GM21526 (cell line): ENCODE measurements around the gene NDUFV2.
"Not testable (repeated sequence)": the region's sequence is repeated elsewhere in the genome, so short reads cannot be mapped to it uniquely, and the experiment has no call there.

Experiments used
- ATAC-seq: cut with Tn5 transposase; IDR thresholded peaks from one replicate; pipeline ENCODE4 v1.9.1; 2021; ENCODE audit warnings: moderate library complexity; ENCODE audit not compliant: unreplicated experiment, low FRiP score

Gene NDUFV2

DNA sequence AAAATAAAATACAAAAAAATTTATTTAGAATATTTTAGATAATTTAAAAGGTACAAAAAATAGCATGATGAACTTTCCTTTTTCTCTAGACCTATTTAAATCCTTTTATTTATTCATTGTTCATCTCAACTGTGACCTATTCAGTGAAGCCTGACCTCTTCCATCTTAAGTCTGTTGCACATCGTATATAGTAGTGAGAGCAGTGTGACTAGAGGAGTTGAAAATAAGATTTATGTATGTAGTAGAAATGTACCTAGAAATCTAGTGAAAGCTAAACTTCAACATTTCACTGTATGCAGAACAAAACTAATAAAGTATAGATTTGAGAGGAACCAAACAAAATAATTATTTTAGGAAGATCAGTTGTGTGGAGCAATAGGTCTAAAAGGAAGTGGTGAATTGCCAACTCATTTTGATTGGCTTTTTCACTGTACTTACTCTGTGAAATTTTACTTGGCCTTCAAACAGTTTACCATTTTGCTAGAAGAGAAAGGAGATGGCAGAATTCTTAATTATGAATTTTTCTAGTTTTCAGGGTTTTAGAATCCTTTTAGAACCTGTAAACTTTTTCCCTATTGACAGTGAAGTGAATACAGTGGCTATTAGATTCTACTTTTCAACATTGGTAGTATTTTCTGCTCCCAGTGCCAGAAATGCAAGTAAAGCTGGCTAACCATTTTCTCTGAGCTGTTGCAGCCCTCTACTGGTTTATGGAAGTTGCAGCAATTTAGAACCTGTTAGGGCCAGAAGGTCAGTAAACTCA, 45.1 kb downstream of the NDUFV2 start:
- peak; percentile 48 for ATAC-seq

DNA sequence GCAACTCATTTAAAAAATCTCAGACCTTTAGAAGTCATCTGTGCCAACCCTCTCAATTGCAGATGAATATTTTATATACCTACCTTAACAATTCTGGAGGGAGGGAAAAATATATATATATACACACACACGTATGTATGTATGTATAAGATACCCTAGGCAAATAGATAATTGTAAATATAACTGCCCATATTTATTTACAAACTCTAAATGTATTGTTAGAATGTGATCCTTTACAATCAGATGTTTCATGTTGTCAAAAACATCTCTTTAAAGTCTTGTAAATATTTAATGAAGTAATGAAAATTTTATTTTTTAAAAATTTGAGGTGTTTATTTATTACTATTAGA, 45.7 kb downstream of the NDUFV2 start:
- ATAC-seq: no peak

DNA sequence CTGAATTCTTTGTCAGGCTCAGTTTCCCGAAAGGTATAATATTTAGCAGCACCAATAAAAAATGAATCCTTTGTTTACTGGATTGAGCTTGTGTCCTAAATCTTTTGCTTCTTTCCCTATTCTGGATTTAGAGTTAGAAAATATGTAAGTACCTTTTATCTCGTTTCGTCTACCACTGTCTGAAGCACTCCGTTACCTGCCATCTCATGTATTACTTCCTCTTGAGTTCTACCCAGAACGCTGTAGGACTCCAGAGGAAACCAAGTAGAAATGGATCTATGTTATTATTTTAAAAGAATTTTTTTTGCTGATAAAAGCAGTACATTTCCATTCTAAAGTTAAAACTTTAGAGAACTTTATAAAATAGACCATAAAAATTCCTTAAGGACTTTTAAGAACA, 47.6 kb downstream of the NDUFV2 start:
- no peak for ATAC-seq

DNA sequence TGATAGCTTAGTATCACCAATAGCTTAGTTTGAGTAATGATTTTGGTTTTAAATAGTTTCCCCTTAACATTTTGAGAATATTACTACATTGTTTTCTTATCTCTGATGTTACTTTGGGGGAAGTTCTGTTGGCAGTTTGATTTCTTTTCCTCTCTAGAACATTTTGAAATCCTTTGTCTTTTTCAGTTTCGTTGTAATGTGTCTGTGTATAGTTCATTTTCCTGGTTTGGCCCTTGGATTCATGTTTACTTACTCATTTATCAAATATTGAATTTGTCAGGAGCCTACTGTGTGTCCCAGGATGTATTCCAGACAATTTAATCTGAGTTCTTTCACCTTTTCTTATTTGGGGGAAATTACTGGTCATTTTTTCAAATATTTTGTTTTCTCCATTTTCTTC, 50.8 kb downstream of the NDUFV2 start:
- no peak for ATAC-seq

DNA sequence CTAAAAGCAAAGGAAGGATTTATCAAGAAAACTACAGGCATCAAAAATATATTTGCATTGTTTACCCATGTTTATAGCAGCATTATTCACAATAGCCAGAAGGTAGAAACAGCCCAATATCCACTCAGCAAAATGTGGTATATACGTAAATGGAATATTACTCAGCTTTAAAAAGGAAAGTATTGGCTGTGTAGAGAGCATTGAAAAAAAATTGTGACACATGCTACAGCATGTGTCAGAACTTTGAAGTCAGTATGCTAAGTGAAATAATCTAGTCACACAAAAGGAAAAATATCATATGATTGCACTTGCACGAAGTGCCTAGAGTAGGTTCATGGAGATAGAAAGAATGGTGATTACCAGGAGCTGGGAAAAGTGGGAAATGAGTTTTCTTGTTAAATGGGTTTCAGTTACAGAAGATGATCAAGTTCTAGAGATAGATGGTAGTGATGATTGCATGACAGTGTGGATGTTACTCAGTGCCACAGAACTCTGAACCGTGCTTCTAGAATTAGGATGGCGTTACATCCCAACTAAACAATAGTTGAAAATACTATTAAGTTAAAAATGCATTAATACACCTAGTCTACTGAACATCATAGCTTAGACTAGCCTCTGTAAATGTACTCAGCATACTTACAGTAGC, 54.2 kb downstream of the NDUFV2 start:
- ATAC-seq: no peak

DNA sequence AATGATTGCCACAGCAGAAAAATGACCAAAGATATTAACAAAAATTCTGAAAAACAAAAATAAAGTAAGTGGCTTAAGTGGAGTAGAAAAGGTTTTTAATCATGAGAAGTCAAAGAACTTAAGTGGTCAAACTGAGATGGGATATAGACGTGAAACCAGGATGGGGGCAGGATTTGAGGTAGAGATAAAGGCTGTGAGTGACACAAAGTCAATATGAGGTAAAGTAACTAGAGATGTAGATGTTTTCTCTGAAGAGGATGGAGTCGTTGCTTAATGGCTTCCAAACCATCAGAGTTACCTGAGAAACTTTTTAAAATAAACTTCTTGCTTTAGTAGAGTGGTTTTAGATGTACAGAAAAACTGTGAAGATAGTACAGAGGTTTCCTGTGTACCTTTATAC, 55.3 kb downstream of the NDUFV2 start:
- no peak for ATAC-seq

DNA sequence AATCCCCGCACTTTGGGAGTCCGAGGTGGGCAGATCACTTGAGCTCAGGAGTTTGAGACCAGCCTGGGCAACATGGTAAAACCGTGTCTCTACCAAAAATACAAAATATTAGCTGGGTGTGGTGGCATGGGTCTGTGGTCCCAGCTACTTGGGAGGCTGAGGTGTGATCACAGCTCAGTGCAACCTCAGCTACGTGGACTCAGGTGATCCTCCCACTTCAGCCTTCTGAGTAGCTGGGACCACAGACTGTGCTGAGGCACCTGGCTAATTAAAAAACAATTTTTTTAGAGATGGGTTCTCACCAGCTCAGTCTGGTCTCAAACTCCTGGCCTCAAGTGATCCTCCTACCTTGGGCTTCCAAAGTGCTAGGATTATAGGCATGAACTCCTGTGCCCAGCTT, 57.5 kb downstream of the NDUFV2 start:
- ATAC-seq: no peak

DNA sequence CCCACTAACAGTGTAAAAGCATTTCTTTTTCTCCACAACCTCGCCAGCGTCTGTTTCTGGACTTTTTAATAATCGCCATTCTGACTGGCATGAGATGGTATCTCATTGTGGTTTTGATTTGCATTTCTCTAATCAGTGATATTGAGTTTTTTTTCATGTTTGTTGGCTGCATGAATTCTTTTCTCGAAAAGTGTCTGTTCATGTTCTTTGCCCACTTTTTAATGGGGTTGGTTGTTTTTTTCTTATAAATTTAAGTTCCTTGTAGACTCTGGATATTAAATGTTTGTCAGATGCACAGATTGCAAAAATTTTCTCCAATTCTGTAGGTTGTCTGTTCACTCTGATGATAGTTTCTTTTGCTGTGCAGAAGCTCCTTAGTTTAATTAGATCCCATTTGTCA, 60.2 kb downstream of the NDUFV2 start:
- not testable (repeated sequence) for ATAC-seq

DNA sequence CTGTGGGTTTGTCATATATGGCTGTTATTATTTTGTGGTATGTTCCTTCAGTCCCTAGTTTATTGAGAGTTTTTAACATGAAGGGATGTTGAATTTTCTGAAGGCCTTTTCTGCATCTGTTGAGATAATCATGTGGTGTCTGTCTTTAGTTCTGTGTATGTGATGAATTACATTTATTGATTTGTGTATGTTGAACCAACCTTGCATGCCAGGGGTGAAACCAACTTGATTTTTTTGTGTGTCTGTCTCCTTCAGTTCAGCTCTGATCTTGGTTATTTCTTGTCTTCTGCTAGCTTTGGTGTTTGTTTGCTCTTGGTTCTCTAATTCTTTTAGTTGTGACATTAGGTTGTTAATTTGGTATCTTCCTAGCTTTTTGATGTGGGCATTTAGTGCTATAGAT, 61.6 kb downstream of the NDUFV2 start:
- not testable (repeated sequence) for ATAC-seq

DNA sequence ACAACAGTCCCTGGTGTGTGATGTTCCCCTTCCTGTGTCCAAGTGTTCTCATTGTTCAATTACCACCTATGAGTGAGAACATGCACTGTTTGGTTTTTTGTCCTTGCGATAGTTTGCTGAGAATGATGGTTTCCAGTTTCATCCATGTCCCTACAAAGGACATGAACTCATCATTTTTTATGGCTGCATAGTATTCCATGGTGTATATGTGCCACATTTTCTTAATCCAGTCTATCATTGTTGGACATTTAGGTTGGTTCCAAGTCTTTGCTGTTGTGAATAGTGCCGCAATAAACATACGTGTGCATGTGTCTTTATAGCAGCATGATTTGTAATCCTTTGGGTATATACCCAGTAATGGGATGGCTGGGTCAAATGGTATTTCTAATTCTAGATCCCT, 63.4 kb downstream of the NDUFV2 start:
- not testable (repeated sequence) for ATAC-seq

DNA sequence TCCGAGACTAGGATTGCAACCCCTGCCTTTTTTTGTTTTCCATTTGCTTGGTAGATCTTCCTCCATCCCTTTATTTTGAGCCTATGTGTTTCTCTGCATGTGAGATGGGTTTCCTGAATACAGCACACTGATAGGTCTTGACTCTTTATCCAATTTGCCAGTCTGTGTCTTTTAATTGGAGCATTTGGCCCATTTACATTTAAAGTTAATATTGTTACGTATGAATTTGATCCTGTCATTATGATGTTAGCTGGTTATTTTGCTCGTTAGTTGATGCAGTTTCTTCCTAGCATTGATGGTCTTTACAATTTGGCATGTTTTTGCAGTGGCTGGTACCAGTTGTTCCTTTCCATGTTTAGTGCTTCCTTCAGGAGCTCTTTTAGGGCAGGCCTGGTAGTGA, 67.0 kb downstream of the NDUFV2 start:
- ATAC-seq: not testable (repeated sequence)

DNA sequence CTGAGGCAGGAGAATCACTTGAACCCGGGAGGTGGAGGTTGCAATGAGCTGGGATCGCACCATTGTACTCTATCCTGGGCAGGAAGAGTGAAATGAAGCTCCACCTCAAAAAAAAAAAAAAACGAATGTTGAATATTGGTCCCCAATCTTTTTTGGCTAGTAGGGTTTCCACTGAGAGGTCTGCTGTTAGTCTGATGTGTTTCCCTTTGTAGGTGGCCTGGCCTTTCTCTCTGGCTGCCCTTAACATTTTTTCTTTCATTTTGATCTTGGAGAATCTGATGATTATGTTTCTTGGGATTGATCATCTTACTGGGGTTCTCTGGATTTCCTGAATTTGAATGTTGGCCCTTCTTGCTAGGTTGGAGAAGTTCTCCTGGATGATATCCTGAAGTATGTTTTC, 69.4 kb downstream of the NDUFV2 start:
- not testable (repeated sequence) for ATAC-seq

DNA sequence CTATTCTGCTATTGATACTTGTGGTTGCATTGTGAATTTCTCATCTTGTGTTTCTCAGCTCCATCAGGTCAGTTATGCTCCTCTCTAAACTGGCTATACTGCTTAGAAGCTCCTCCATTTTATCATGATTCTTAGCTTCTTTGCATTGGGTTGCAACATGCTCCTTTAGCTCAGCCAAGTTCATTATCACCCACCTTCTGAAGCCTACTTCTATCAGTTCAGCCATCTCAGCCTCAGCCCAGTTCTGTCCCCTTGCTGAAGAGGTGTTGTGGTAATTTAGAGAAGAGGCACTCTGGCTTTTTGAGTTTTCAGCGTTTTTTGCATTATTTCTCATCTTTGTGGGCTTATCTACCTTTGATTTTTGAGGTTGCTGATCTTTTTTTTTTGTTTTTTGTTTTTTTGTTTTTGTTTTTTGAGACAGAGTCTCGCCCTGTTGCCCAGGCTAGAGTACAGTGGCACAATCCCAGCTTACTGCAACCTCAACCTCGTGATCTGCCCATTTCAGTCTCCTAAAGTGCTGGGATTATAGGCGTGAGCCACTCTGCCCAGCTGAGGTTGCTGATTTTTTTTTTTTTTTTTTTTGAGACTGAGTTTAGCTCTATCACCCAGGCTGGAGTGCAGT, 70.1 kb downstream of the NDUFV2 start:
- ATAC-seq: no peak

DNA sequence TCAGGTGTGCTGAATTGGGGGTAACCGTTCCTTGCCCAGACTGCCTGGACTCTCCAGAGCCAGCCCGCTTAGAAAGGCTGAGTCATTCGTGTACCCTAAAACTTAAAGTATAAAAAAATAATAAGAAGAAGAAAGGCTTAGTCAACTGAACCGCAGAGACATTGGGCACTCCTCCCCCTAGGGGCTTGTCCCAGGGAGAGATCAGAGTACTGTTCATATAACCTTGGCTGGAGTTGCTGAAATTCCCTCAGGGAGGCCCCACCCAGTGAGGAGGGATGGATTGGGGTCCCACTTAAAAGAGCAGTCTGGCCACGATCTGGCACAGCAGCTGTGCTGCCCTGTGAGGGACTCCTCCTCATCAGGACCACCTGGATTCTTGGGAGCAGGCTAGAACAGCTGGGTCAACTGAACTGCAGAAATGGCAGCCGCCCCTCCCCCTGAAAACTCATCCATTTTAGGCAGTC, 71.3 kb downstream of the NDUFV2 start:
- ATAC-seq: no peak

DNA sequence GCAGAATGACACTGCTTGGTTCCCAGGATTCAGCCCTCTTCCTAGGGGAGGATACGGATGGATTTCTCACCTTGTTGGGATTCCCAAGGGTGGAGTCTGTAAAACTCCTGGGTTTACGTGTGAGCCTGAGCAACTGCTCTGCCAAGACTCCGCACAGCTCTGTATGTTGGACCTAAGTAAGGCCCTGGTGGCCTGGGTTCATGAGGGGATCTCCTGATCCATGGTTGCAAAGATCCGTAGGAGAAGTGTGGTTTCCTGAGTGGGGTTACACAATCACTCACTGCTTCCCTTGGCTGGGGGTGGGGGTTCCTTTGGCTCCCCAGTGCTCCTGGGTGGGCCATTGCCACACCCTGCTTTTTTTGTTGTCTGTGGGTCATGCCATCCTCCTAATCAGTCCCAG, 71.8 kb downstream of the NDUFV2 start:
- no peak for ATAC-seq

DNA sequence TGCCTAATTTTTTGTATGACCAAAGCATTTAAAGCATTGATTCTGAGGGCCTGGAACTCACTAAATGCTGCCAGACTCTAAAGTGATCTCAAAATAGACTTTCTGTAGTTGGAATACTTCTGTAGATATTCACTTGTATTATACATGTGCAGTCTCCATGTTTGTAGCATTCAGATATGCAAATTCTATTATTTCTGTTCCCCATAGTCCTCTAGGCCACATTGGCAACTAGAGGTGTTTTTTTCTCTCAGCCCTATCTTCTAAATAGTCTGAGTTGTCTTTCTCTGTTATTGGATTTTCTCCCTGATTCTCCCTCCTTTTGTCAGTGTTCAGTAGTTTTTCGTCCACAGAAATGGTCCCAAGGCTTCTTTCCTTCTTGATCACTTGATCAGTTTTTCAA, 72.6 kb downstream of the NDUFV2 start:
- no peak for ATAC-seq

DNA sequence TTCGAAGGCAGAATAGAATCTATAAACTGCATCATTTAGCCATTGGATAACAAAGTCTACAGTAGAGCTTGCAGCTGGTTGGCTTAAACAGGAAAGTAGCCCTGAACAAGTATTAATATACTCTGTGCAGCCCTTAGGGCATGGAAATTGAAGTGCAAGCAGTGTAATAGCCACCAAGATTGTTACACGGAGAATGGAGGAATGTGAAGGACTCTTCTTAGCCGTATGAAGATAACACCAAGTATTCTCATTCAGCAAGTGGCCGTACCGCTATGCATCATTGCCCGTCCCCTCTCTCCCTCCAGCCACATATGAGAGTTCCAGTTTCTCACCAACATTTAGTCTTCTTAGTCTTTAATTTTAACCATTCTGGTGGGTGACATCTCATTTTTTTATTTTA, 74.5 kb downstream of the NDUFV2 start:
- ATAC-seq: no peak

DNA sequence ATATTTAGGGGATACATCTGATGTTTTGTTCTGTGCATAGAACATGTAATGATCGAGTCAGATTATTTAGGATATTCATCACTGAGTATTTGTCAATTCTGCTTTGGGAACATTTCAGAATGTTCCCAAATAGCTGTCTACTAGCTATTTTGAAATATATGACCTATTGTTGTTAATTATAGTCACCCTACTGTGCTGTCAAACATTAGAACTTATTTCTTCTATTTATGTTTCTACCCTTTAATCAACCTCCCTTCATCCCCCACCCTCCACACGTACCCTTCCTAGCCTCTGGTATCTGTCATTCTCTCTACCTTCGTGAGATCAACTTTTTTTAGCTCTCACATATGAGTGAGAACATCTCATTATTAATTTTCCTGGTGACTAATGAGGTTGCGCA, 75.0 kb downstream of the NDUFV2 start:
- no peak for ATAC-seq

DNA sequence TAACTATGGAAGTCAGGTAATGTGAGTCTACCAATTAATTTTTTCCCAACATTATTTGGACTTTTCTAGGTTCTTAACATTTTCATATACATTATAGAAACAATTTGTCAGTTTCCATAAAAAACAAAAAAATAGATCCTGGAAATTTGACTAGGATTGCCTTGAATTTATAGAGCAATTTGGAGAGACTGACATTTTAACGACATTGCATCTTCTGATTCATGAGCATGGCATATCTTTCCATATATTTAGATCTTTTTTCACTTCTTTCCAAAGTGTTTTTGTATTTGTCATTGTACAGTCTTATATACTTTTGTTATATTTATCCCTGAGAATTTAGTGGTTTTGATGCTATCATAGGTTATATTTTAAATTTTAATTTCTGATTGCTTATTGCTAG, 76.1 kb downstream of the NDUFV2 start:
- no peak for ATAC-seq

DNA sequence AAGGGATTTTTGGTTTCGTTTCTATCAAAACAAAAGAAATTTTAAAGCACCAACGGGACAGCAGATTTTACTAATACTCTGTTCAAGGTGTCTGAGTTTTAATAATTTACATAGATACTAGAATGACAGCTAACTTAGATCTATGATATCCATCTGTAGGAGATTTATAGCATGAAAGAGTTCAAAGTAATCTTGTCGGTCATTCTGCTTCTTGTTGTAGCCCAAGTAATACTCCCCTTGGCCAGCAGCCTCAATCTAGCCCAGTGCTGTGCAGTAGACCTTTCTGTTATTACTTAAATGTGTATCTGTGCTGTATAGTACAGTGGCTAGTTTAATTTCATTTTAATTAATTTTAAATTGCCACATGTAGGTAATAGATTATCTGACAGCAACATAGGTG, 78.8 kb downstream of the NDUFV2 start:
- ATAC-seq: no peak

DNA sequence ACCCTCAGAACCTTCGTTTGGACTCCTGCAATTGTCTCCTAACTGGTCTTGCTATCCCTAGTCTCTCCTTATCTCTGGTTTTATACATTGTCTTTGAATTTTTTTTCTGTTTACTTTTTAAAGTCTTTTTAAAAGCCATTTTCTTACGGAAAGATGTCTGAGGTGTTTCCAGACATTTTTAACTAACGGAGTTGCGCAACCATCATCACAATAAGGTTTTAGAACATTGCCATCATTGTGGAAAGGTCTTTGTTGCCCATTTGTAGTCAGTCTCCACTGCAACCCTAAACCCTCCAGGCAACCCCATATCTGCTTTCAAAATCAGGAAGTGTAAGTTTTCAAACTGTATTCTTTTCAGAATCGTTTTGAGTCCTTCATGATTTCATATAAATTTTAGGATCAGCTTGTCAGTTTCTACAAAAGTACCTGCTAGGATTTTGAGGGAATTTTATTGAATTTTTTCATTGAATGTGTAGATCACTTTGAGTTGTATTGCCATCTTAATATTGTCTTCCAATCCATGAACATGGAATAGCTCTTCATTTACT, 80.4 kb downstream of the NDUFV2 start:
- no peak for ATAC-seq
